HepG2 (cell line): ENCODE results near the gene UHMK1. TPM values are rescaled to one million over a fixed set of nuclear protein-coding genes. Genes with fewer than 3 reads are reported as not detected.
A peak's percentile ranks its signal among the peaks of the same experiment; 100 is the strongest.

Experiments used
- BRCA1 ChIP-seq: sonication (generic); formaldehyde crosslinking; IDR thresholded peaks from 2 replicates; pipeline ENCODE4 v1.4.0; 2020; ENCODE audit warnings: missing genetic modification reagents
- EED ChIP-seq: sonication (generic); formaldehyde crosslinking; IDR thresholded peaks from 2 replicates; pipeline ENCODE4 v1.5.0; 2020; ENCODE audit warnings: mild to moderate bottlenecking, missing genetic modification reagents
- ERF ChIP-seq: IDR thresholded peaks from 2 replicates; pipeline ENCODE4 v1.6.1; 2018; ENCODE audit warnings: missing biosample characterization, missing genetic modification reagents
- ESRRA ChIP-seq: sonication (generic); formaldehyde crosslinking; IDR thresholded peaks from 2 replicates; pipeline ENCODE4 v1.5.1; 2020; ENCODE audit warnings: mild to moderate bottlenecking, low read depth, missing genetic modification reagents
- FOXC1 ChIP-seq: sonication (generic); formaldehyde crosslinking; IDR thresholded peaks from 2 replicates; pipeline ENCODE4 v1.8.0; 2022; ENCODE audit warnings: mild to moderate bottlenecking, missing genetic modification reagents, borderline replicate concordance
- GLI4 ChIP-seq: sonication (generic); formaldehyde crosslinking; IDR thresholded peaks from 2 replicates; pipeline ENCODE4 v1.5.1; 2020; ENCODE audit warnings: missing genetic modification reagents, mild to moderate bottlenecking, moderate library complexity, borderline replicate concordance
- PATZ1 ChIP-seq: sonication (generic); formaldehyde crosslinking; IDR thresholded peaks from 2 replicates; pipeline ENCODE4 v1.4.0; 2020; ENCODE audit warnings: missing genetic modification reagents
- SMAD1 ChIP-seq: sonication (generic); formaldehyde crosslinking; IDR thresholded peaks from 2 replicates; pipeline ENCODE4 v1.4.0; 2020; ENCODE audit warnings: missing genetic modification reagents, low read depth, mild to moderate bottlenecking, borderline replicate concordance
- SMC3 ChIP-seq: IDR thresholded peaks from 2 replicates; pipeline ENCODE4 v1.6.1; 2011; ENCODE audit warnings: low read length, improper control_type of control experiment
- TCF12 ChIP-seq, 2 experiments: fragments of 450-650 bp in 1 of 2; sonication (generic) in 1 of 2; formaldehyde crosslinking in 1 of 2; IDR thresholded peaks; 2 replicates each; pipeline versions ENCODE4 v1.6.1 to v1.8.0; 2017 to 2022; ENCODE audit warnings: antibody characterized with exemption in 1 of 2, mild to moderate bottlenecking in 1 of 2, missing genetic modification reagents in 1 of 2, moderate library complexity in 1 of 2
- TFAP4 ChIP-seq: sonication (generic); IDR thresholded peaks from 2 replicates; pipeline ENCODE4 v1.6.1; 2016; ENCODE audit warnings: low read depth, borderline replicate concordance
- ZNF142 ChIP-seq: sonication (generic); formaldehyde crosslinking; IDR thresholded peaks from 2 replicates; pipeline ENCODE4 v1.4.0; 2020; ENCODE audit warnings: missing genetic modification reagents
- ZNF280B ChIP-seq: sonication (generic); formaldehyde crosslinking; IDR thresholded peaks from 2 replicates; pipeline ENCODE4 v1.5.0; 2020; ENCODE audit warnings: missing genetic modification reagents, mild to moderate bottlenecking, borderline replicate concordance
- ZNF350 ChIP-seq: sonication (generic); formaldehyde crosslinking; IDR thresholded peaks from 2 replicates; pipeline ENCODE4 v1.4.0; 2020; ENCODE audit warnings: mild to moderate bottlenecking, low read depth, missing genetic modification reagents, borderline replicate concordance
- ZNF543 ChIP-seq: sonication (generic); formaldehyde crosslinking; IDR thresholded peaks from 2 replicates; pipeline ENCODE4 v1.4.0; 2020; ENCODE audit warnings: mild to moderate bottlenecking, missing genetic modification reagents
- ZNF546 ChIP-seq: sonication (generic); formaldehyde crosslinking; conservative IDR thresholded peaks from 2 replicates; pipeline ENCODE4 v1.8.1; 2023; ENCODE audit warnings: mild to moderate bottlenecking, missing genetic modification reagents
- ZNF607 ChIP-seq: sonication (generic); formaldehyde crosslinking; IDR thresholded peaks from 2 replicates; pipeline ENCODE4 v1.5.1; 2020; ENCODE audit warnings: missing genetic modification reagents, mild to moderate bottlenecking, borderline replicate concordance
- polyA plus RNA-seq, 8 experiments: library from polyadenylated mRNA; depleted of rRNA in 3 of 8; stranded (reverse) in 7 of 8; unstranded in 1 of 8; fragments of >200 nt; fragmentation: Illumina TruSeq in 4 of 8; extraction: Trizol in 4 of 8; gene quantifications; 2 replicates each; pipeline versions ENCODE4 v1.2.1 to v1.2.3, GENCODE V29; 2011 to 2016; ENCODE audit warnings: low read depth in 4 of 8, missing spikeins in 1 of 8, mixed read lengths in 1 of 8; ENCODE audit not compliant: insufficient read depth in 1 of 8
- total RNA-seq, 5 experiments: library from RNA; depleted of rRNA; stranded (reverse); fragments of >200 nt; fragmentation: Illumina TruSeq; extraction: Trizol; gene quantifications; 2 replicates each; pipeline ENCODE4 v1.2.3, GENCODE V29; 2016; ENCODE audit warnings: low read depth in 1 of 5

The UHMK1 gene
- total and polyA plus RNA-seq, 2 of the 13 experiments (the other 11 are each of a cell fraction or from before 2014, with no cell fraction given), result 12.9 to 20.0 TPM

GRCh38 chr1:162497723-162498495 lies at the start of gene UHMK1 (continued):
- TF ChIP-seq PATZ1 (CRISPR knock-in tag), result peak; percentile 44
- TF ChIP-seq ERF, result 0 out of 2 replicates have a peak, but pooled peaks have one; percentile 18
- 0 out of 2 replicates have a peak, but pooled peaks have one; percentile 24 for TF ChIP-seq ZNF543
- TF ChIP-seq ZNF280B (CRISPR knock-in tag), result peak; percentile 49; the same call in 1 of the 2 replicates
- no peak for TF ChIP-seq TFAP4
- no peak for TF ChIP-seq EED
- TF ChIP-seq BRCA1 (CRISPR knock-in tag), result 0 out of 2 replicates have a peak, but pooled peaks have one; percentile 37
- peak; percentile 36; the same call in 1 of the 2 replicates for TF ChIP-seq GLI4
- no peak for TF ChIP-seq SMC3
- 0 out of 2 replicates have a peak, but pooled peaks have one; percentile 27 for TF ChIP-seq FOXC1 (CRISPR knock-in tag)
- peak; percentile 42; the same call in 1 of the 2 replicates for TF ChIP-seq SMAD1 (CRISPR knock-in tag)
- TF ChIP-seq ZNF142 (CRISPR knock-in tag), result 0 out of 2 replicates have a peak, but pooled peaks have one; percentile 33
- 0 out of 2 replicates have a peak, but pooled peaks have one; percentile 28 for TF ChIP-seq ESRRA (CRISPR knock-in tag)
- 0 out of 2 replicates have a peak, but pooled peaks have one; percentile 48 for TF ChIP-seq ZNF607 (CRISPR knock-in tag)
- no peak for TF ChIP-seq TCF12 (IDR thresholded peaks at IDR 0.05)
- TF ChIP-seq TCF12 (CRISPR knock-in tag; IDR thresholded peaks at IDR 0.05), result 0 out of 2 replicates have a peak, but pooled peaks have one; percentile 46
- TF ChIP-seq ZNF350 (CRISPR knock-in tag), result peak; percentile 33; the same call in 1 of the 2 replicates
- TF ChIP-seq ZNF546 (CRISPR knock-in tag), result 0 out of 2 replicates have a peak, but pooled peaks have one; percentile 56
